ENCODE measurements around the gene BTBD2.
A peak's percentile ranks its signal among the peaks of the same experiment; 100 is the strongest.

BTBD2 gene

GRCh38 chr19:1985588-1986356, 29.7 kb downstream of the BTBD2 start:
- DNase-seq (ENCODE audit: low spot score), result no peak

- DNase-seq (ENCODE audit: low spot score), result no peak
These were observed 31.2 kb downstream of the BTBD2 start for GRCh38 chr19:1984357-1984756.

GRCh38 chr19:1981253-1981652, 34.3 kb downstream of the BTBD2 start:
- DNase-seq (ENCODE audit: low spot score), result no peak

- no peak for DNase-seq (ENCODE audit: low spot score)
These were observed 34.7 kb downstream of the BTBD2 start for GRCh38 chr19:1980809-1981181.

DNA sequence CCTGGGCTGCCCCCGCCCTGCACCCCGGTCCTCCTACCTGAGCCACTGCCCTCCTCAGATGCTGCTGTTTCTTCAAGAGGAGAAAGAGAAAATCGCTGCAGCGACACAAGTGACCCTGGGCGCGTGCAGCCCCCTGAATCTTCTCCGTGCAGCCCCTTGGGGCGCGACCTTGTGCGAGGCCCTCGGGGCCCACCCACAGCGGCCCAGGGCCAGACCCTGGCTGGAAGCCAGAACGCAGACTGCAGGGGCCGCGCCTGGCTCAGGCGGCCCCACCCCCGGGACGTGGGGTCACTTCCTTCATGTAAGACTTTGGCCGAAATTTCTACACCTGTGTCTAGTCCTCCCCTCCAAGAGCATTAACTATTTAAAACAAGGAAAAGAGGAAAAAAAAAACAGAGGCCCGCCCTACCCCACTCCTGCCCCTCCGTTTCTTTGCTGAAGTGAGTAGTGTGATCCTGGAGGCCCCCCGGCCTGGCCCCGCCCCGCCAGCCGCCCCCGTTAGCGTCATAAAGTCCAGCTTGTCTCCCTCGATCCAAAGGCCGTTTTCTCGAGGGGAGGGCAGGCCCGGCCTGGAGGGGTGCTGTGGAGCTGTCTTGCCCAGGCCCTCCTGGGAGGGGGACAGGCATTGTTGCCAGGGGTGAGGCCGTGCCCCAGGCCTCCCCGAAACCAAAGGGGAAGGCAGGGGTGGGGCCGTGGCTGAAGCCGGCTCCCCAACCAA, 35.3 kb downstream of the BTBD2 start:
- DNase-seq (ENCODE audit: low spot score), result no peak

DNA sequence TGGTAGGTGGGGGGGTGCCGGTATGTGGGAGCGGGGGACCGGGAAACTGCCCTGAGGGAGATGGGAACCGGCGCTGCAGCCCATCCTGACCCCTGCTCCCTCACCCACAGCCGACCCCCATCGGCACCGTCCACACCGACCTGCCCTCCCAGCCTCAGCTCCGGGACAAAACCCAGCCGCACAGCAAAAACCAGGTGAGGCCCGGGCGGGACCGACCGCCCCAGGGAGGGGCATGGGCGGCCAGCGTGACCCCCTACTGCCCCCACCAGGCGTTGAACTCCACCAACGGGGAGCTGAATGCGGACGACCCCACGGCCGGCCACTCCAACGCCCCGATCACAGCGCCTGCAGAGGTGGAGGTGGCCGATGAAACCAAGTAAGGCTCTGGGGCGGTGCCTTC, 35.9 kb downstream of the BTBD2 start:
- no peak for DNase-seq (ENCODE audit: low spot score)

DNA sequence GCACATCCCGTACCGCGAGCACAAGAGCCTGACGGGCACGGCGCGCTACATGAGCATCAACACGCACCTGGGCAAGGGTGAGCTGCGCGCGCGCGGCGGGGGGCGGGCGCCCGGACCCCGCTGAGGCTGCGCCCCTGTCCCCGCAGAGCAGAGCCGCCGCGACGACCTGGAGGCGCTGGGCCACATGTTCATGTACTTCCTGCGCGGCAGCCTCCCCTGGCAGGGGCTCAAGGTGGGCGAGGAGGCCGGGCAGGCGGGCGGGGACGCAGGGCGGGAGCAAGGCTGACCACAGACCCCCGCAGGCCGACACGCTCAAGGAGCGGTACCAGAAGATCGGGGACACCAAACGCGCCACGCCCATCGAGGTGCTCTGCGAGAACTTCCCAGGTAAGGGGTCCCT, 36.5 kb downstream of the BTBD2 start:
- DNase-seq (ENCODE audit: low spot score), result no peak

- no peak for DNase-seq (ENCODE audit: low spot score)
These were observed 37.1 kb downstream of the BTBD2 start for GRCh38 chr19:1978346-1978894.

DNA sequence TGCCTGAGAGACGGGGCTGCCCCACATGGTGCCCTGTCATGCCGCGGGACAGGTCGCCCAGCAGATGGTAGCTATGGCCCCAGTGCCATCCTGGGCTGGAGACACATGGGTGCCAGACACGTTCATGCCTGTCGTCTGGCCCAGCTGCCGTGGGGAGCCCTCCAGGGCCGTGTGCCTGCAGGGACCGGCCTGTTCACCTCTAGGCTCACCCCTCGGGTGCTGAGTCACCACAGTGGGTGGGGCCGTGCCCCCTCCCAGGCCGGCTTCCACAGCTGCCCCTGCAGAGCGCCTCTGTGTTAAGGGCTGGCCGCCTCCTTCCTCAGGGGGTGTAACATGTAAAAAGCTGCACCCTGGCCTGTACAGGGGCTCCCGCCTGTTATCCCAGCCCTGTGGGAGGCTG, 38.4 kb downstream of the BTBD2 start:
- no peak for DNase-seq (ENCODE audit: low spot score)

GRCh38 chr19:1975162-1975480, 40.4 kb downstream of the BTBD2 start:
- DNase-seq (ENCODE audit: low spot score), result peak; percentile 40

- DNase-seq (ENCODE audit: low spot score), result no peak
These were observed 40.9 kb downstream of the BTBD2 start for GRCh38 chr19:1974381-1975161.

GRCh38 chr19:1970806-1971502, 44.6 kb downstream of the BTBD2 start:
- no peak for DNase-seq (ENCODE audit: low spot score)

GRCh38 chr19:1970003-1970805, 45.3 kb downstream of the BTBD2 start:
- no peak for DNase-seq (ENCODE audit: low spot score)

DNA sequence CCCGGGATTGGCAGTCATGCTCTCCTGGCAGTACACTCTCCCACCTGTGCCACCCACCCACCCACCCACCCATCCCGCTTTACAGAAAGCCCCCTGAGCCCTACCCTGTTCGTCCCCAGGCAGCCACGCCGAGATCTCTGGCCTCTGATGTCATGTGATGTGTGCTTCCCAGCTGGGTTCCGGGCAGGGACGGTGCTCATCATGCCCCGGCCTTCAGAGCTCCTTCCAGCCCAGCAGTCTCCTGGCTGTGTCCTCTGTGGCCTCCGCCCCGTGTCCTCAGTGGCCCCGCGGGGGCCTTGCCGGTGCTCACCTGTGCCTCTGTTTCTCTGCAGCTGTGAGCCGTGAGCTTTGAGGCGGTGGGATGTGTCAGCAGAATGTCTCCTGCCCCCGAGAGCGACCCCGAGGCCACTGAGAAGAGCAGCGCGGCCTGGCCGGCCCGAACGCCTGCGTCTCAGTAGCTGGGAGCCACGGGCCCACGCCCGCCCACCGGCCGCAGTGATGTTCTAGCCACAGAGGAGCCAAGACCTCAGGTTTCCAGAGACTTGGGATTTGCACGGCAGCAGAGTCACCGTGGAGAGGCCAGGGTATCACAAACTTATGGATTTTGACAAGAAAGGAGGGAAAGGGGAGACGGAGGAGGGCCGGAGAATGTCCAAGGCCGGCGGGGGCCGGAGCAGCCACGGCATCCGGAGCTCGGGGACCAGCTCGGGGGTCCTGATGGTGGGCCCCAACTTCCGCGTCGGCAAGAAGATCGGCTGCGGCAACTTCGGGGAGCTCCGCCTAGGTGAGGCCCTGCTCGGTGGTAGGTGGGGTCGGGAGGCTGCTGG, 46.1 kb downstream of the BTBD2 start:
- no peak for DNase-seq (ENCODE audit: low spot score)

DNA sequence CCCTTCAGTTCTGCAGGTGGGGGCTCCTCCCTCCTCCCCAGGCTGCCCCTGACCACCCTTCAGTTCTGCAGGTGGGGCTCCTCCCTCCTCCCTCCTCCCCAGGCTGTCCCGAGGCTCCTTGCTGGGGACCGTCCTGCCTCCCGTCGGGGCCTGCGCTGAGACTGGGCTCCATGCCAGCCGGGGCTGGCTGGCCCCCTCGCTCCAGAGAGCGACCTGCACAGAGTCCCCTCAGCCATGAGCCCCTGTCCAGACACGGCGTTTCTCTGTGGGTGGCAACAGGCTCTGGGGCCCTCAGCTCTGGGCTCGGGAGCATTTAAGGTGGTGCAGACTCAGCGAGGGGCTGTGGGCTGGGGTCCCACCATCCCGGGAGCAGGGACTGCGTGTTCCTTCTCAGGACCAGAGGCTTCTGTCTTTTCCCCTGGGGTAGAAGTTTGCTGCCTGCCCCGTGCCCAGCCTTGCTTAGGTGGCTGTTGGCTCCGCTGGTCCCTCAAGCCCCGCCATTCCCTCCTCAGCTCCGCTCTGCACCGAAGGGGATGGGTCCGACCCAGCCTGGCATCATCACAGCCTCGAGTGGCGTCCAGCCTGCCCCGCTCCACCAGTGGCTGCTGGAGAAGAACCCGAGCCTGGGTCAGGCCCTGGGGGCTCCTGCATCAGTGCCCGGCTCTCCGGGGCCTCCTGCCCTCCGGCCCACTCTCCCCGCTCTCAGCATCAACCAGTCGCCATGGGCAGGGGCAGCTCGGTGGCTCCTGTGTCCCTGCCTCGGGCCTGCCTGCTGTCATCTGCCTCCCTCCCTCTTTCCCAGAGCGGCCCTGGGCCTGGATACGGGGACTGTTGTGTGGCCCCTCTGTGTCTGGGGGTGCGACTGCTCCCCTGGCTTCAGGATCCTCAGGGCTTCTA, 47.0 kb downstream of the BTBD2 start:
- no peak for DNase-seq (ENCODE audit: low spot score)

- no peak for DNase-seq (ENCODE audit: low spot score)
These were observed 48.4 kb downstream of the BTBD2 start for GRCh38 chr19:1967087-1967608.

DNA sequence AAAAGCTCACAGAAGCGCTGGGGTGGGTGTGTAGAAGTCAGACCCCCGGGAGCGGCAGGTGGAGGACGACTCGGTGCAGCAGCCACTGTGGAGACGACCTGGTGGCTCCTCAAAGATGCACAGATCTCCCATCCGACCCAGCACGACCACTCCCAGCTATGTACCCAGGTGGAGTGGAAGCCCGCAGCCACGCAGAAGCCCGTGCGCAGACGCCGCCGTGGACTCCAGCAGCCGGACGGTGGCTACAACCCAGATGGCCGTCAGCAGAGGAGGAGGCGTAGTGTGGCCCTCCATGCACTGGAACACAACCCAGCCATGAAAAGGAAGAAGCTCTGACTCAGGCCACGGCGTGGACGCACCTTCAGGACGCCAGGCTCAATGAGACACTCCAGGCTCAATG, 52.8 kb downstream of the BTBD2 start:
- no peak for DNase-seq (ENCODE audit: low spot score)

DNA sequence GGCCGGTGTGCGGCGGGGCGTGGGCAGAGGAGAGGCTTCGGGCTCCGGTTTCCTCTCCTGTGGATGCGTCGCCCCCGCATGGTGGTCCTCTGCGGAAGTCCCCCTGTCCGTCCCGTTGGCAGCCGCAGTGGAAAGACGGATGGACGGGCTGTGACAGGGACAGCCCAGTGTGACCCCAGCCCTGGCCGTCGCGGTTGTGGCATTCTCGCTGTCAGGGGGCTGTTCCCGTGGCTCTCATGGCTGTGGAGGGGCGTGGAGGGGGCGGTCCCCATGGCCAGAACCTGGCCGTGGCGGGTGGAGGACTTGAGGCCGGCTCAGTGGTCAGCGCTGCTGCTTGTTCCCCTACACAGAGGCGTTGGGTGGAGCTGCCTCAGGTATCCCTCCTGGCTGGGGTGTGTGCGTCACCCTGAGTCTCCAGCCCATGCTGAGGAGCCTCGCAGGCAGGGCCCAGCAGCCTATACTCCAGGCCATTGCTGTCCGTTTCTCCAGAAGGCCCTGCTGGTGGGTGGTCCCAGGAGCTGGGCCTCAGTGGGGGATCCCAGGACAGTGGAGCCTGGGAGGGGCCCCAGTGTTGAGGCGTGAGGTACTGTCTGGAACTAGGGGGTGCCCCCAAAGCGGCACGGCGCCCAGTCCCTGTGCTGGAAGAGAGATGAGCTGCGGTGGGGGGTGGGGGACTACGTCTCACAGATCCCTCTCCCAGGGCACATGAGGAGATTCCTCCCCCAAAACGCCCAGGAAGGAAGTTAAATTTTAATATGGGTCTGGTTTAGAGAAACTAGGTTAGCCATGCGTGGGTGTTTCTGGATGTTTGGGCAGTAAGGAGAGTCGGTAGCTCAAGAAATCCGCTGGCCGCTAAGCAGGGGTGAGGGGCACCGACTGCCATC, 54.3 kb downstream of the BTBD2 start:
- DNase-seq (ENCODE audit: low spot score), result no peak
